DMS153 treated with DMSO at 0.1 percent for 48 hours (cell line): ENCODE results near the gene ERBB4.

Experiments used
- DNase-seq: peaks from one replicate; lab custom pipeline; 2025; ENCODE audit not compliant: unreplicated experiment; lab: John Stamatoyannopoulos, UW

ERBB4 gene

GRCh38 chr2:212428681-212429478 is 109.7 kb downstream of the ERBB4 start:
- no peak for DNase-seq

- DNase-seq, result no peak
Measured at GRCh38 chr2:212427638-212428037, 111.0 kb downstream of the ERBB4 start.

GRCh38 chr2:212426637-212427412 is 111.8 kb downstream of the ERBB4 start:
- no peak for DNase-seq

GRCh38 chr2:212424082-212424481 is 114.5 kb downstream of the ERBB4 start:
- no peak for DNase-seq

- DNase-seq, result no peak
Measured at GRCh38 chr2:212423089-212423488, 115.5 kb downstream of the ERBB4 start.

- no peak for DNase-seq
Measured at GRCh38 chr2:212421556-212422334, 116.9 kb downstream of the ERBB4 start.

GRCh38 chr2:212416086-212416485 is 122.5 kb downstream of the ERBB4 start:
- no peak for DNase-seq

GRCh38 chr2:212414767-212415211 is 123.8 kb downstream of the ERBB4 start:
- no peak for DNase-seq

GRCh38 chr2:212409560-212409959 is 129.0 kb downstream of the ERBB4 start:
- DNase-seq, result no peak

- DNase-seq, result no peak
Measured at GRCh38 chr2:212408524-212408923, 130.1 kb downstream of the ERBB4 start.

GRCh38 chr2:212406716-212407115 is 131.9 kb downstream of the ERBB4 start:
- no peak for DNase-seq

GRCh38 chr2:212402316-212402715 is 136.3 kb downstream of the ERBB4 start:
- DNase-seq, result no peak

- no peak for DNase-seq
Measured at GRCh38 chr2:212398316-212398715, 140.3 kb downstream of the ERBB4 start.

GRCh38 chr2:212392544-212392943 is 146.1 kb downstream of the ERBB4 start:
- DNase-seq, result no peak

- no peak for DNase-seq
Measured at GRCh38 chr2:212392043-212392442, 146.6 kb downstream of the ERBB4 start.

- no peak for DNase-seq
Measured at GRCh38 chr2:212387146-212387545, 151.5 kb downstream of the ERBB4 start.

GRCh38 chr2:212385241-212385640 is 153.4 kb downstream of the ERBB4 start:
- DNase-seq, result no peak

- DNase-seq, result no peak
Measured at GRCh38 chr2:212384027-212384426, 154.6 kb downstream of the ERBB4 start.

- DNase-seq, result no peak
Measured at GRCh38 chr2:212381428-212382102, 157.0 kb downstream of the ERBB4 start.

- DNase-seq, result no peak
Measured at GRCh38 chr2:212379103-212379502, 159.5 kb downstream of the ERBB4 start.

- no peak for DNase-seq
Measured at GRCh38 chr2:212367431-212367830, 171.2 kb downstream of the ERBB4 start.
